Measurements from ENCODE around the gene GALM.
"Not testable (repeated sequence)": the region's sequence is repeated elsewhere in the genome, so short reads cannot be mapped to it uniquely, and the experiment has no call there.

GALM gene

GRCh38 chr2:38660282-38660681 is 5.6 kb upstream of the GALM start:
- Histone ChIP-seq H3K79me2 (ENCODE audit: control insufficient read depth, insufficient read depth, low read length, unreplicated experiment) (no peaks in the 10 kb centered on the region), H3K27ac (ENCODE audit: low read depth, low read length) (no peak overlapping the region), H2AFZ (ENCODE audit: low read length, unreplicated experiment) (no peak overlapping the region), H3K4me3 (ENCODE audit: low read depth, low read length) (no peak overlapping the region), H3K4me1 (ENCODE audit: control insufficient read depth, insufficient read depth, low read length, unreplicated experiment) (no peaks in the 10 kb centered on the region), H3K36me3 (ENCODE audit: insufficient read depth, low read length) (no peaks in the 10 kb centered on the region), H3K27me3 (ENCODE audit: insufficient read depth, low read length) (no peaks in the 10 kb centered on the region)

- H3K4me3 ChIP-seq (ENCODE audit: low read depth, low read length) = no peak overlapping the region
- no peaks in the 10 kb centered on the region for H3K79me2 ChIP-seq (ENCODE audit: control insufficient read depth, insufficient read depth, low read length, unreplicated experiment)
- H2AFZ ChIP-seq (ENCODE audit: low read length, unreplicated experiment) = no peak overlapping the region
- H3K36me3 ChIP-seq (ENCODE audit: insufficient read depth, low read length) = no peaks in the 10 kb centered on the region
- H3K27me3 ChIP-seq (ENCODE audit: insufficient read depth, low read length) = no peaks in the 10 kb centered on the region
- H3K27ac ChIP-seq (ENCODE audit: low read depth, low read length) = no peak overlapping the region
- H3K4me1 ChIP-seq (ENCODE audit: control insufficient read depth, insufficient read depth, low read length, unreplicated experiment) = no peaks in the 10 kb centered on the region
These were observed 4.6 kb upstream of the GALM start for GRCh38 chr2:38661306-38661705.

- H3K79me2 ChIP-seq (ENCODE audit: control insufficient read depth, insufficient read depth, low read length, unreplicated experiment) = peaks cover 6% of the 10 kb centered on the region
- peaks cover 12% of the 10 kb centered on the region for H3K4me1 ChIP-seq (ENCODE audit: control insufficient read depth, insufficient read depth, low read length, unreplicated experiment)
- H3K27me3 ChIP-seq (ENCODE audit: insufficient read depth, low read length) = no peaks in the 10 kb centered on the region
- peak overlapping the region; percentile 57 for H3K27ac ChIP-seq (ENCODE audit: low read depth, low read length)
- H2AFZ ChIP-seq (ENCODE audit: low read length, unreplicated experiment) = peak overlapping the region; percentile 73
- H3K36me3 ChIP-seq (ENCODE audit: insufficient read depth, low read length) = no peaks in the 10 kb centered on the region
- H3K4me3 ChIP-seq (ENCODE audit: low read depth, low read length) = peak overlapping the region; percentile 83
These were observed 619 bp downstream of the GALM start for GRCh38 chr2:38666556-38666910.

- Histone ChIP-seq H3K79me2 (ENCODE audit: control insufficient read depth, insufficient read depth, low read length, unreplicated experiment) (peaks cover 6% of the 10 kb centered on the region), H3K36me3 (ENCODE audit: insufficient read depth, low read length) (no peaks in the 10 kb centered on the region), H3K27ac (ENCODE audit: low read depth, low read length) (no peak overlapping the region), H2AFZ (ENCODE audit: low read length, unreplicated experiment) (no peak overlapping the region), H3K4me1 (ENCODE audit: control insufficient read depth, insufficient read depth, low read length, unreplicated experiment) (peaks cover 12% of the 10 kb centered on the region), H3K27me3 (ENCODE audit: insufficient read depth, low read length) (no peaks in the 10 kb centered on the region), H3K4me3 (ENCODE audit: low read depth, low read length) (no peak overlapping the region)
These were observed 2.2 kb downstream of the GALM start for GRCh38 chr2:38668092-38668491.

GRCh38 chr2:38668779-38669479 is 3.0 kb downstream of the GALM start:
- H3K4me1 ChIP-seq (ENCODE audit: control insufficient read depth, insufficient read depth, low read length, unreplicated experiment) = peaks cover 12% of the 10 kb centered on the region
- H3K27ac ChIP-seq (ENCODE audit: low read depth, low read length) = no peak overlapping the region
- H2AFZ ChIP-seq (ENCODE audit: low read length, unreplicated experiment) = no peak overlapping the region
- peaks cover 6% of the 10 kb centered on the region for H3K79me2 ChIP-seq (ENCODE audit: control insufficient read depth, insufficient read depth, low read length, unreplicated experiment)
- H3K36me3 ChIP-seq (ENCODE audit: insufficient read depth, low read length) = no peaks in the 10 kb centered on the region
- no peak overlapping the region for H3K4me3 ChIP-seq (ENCODE audit: low read depth, low read length)
- no peaks in the 10 kb centered on the region for H3K27me3 ChIP-seq (ENCODE audit: insufficient read depth, low read length)

- H3K4me3 ChIP-seq (ENCODE audit: low read depth, low read length) = no peak overlapping the region
- peaks cover 6% of the 10 kb centered on the region for H3K79me2 ChIP-seq (ENCODE audit: control insufficient read depth, insufficient read depth, low read length, unreplicated experiment)
- no peak overlapping the region for H2AFZ ChIP-seq (ENCODE audit: low read length, unreplicated experiment)
- H3K4me1 ChIP-seq (ENCODE audit: control insufficient read depth, insufficient read depth, low read length, unreplicated experiment) = peaks cover 12% of the 10 kb centered on the region
- H3K27ac ChIP-seq (ENCODE audit: low read depth, low read length) = no peak overlapping the region
- no peaks in the 10 kb centered on the region for H3K36me3 ChIP-seq (ENCODE audit: insufficient read depth, low read length)
- H3K27me3 ChIP-seq (ENCODE audit: insufficient read depth, low read length) = no peaks in the 10 kb centered on the region
These were observed 5.4 kb downstream of the GALM start for GRCh38 chr2:38671303-38671702.

GRCh38 chr2:38671946-38672345 is 6.0 kb downstream of the GALM start:
- Histone ChIP-seq H3K79me2 (ENCODE audit: control insufficient read depth, insufficient read depth, low read length, unreplicated experiment) (peaks cover under 1% of the 10 kb centered on the region), H3K36me3 (ENCODE audit: insufficient read depth, low read length) (no peaks in the 10 kb centered on the region), H3K27me3 (ENCODE audit: insufficient read depth, low read length) (no peaks in the 10 kb centered on the region), H3K27ac (ENCODE audit: low read depth, low read length) (no peak overlapping the region), H3K4me1 (ENCODE audit: control insufficient read depth, insufficient read depth, low read length, unreplicated experiment) (peaks cover 7% of the 10 kb centered on the region), H3K4me3 (ENCODE audit: low read depth, low read length) (no peak overlapping the region), H2AFZ (ENCODE audit: low read length, unreplicated experiment) (no peak overlapping the region)

GRCh38 chr2:38672445-38673391 is 6.8 kb downstream of the GALM start:
- Histone ChIP-seq H3K79me2 (ENCODE audit: control insufficient read depth, insufficient read depth, low read length, unreplicated experiment) (no peaks in the 10 kb centered on the region), H3K4me3 (ENCODE audit: low read depth, low read length) (no peak overlapping the region), H3K27ac (ENCODE audit: low read depth, low read length) (no peak overlapping the region), H3K27me3 (ENCODE audit: insufficient read depth, low read length) (no peaks in the 10 kb centered on the region), H3K36me3 (ENCODE audit: insufficient read depth, low read length) (no peaks in the 10 kb centered on the region), H2AFZ (ENCODE audit: low read length, unreplicated experiment) (no peak overlapping the region), H3K4me1 (ENCODE audit: control insufficient read depth, insufficient read depth, low read length, unreplicated experiment) (peaks cover 1% of the 10 kb centered on the region)

GRCh38 chr2:38676681-38677080 is 10.8 kb downstream of the GALM start:
- no peaks in the 10 kb centered on the region for H3K4me1 ChIP-seq (ENCODE audit: control insufficient read depth, insufficient read depth, low read length, unreplicated experiment)

GRCh38 chr2:38680868-38681267 is 15.0 kb downstream of the GALM start:
- H3K27ac ChIP-seq (ENCODE audit: low read depth, low read length); H3K27me3 ChIP-seq (ENCODE audit: insufficient read depth, low read length): not testable (repeated sequence)

More at GRCh38 chr2:38676681-38677080, 10.8 kb downstream of the GALM start:
- H3K4me3 ChIP-seq (ENCODE audit: low read depth, low read length) = no peak overlapping the region
- no peaks in the 10 kb centered on the region for H3K36me3 ChIP-seq (ENCODE audit: insufficient read depth, low read length)
- H2AFZ ChIP-seq (ENCODE audit: low read length, unreplicated experiment) = no peak overlapping the region
- H3K27me3 ChIP-seq (ENCODE audit: insufficient read depth, low read length) = no peaks in the 10 kb centered on the region
- no peak overlapping the region for H3K27ac ChIP-seq (ENCODE audit: low read depth, low read length)
- no peaks in the 10 kb centered on the region for H3K79me2 ChIP-seq (ENCODE audit: control insufficient read depth, insufficient read depth, low read length, unreplicated experiment)

More at GRCh38 chr2:38680868-38681267, 15.0 kb downstream of the GALM start:
- not testable (repeated sequence) for H3K36me3 ChIP-seq (ENCODE audit: insufficient read depth, low read length); H3K4me1 ChIP-seq (ENCODE audit: control insufficient read depth, insufficient read depth, low read length, unreplicated experiment); H3K79me2 ChIP-seq (ENCODE audit: control insufficient read depth, insufficient read depth, low read length, unreplicated experiment); H3K4me3 ChIP-seq (ENCODE audit: low read depth, low read length); H2AFZ ChIP-seq (ENCODE audit: low read length, unreplicated experiment)

Data from ACC112 (cell line).